Lower leg skin (tissue), 4 donors: ENCODE results near the gene SHISAL1. TPM values are rescaled to one million over a fixed set of nuclear protein-coding genes. Genes with fewer than 3 reads are reported as not detected.

Source experiments
- DNase-seq, 2 donors: peaks; one replicate each; pipeline ENCODE4 v3.0.0-alpha.2; 2019; ENCODE audit warnings: low spot score in 2 of 2
- H3K4me3 ChIP-seq: fragments of 200-600 bp; sonication (generic); 2 replicates; pipeline ENCODE4 v1.5.1; 2017; ENCODE audit warnings: mild to moderate bottlenecking, low read depth; ENCODE audit not compliant: poor library complexity, severe bottlenecking
- POLR2A ChIP-seq, 2 donors: fragments of 450-650 bp; IDR thresholded peaks; one replicate each; pipeline ENCODE4 v1.6.1; 2016 to 2017; ENCODE audit warnings: antibody characterized with exemption in 2 of 2, mild to moderate bottlenecking in 1 of 2, moderate library complexity in 1 of 2
- WGBS, 2 donors: methylation state at CpG; one replicate each; pipeline ENCODE4 v1.1.5; 2018; 5-methylcytosine and 5-hydroxymethylcytosine counted together
- intact Hi-C: fragments of 100-400 bp; cut with DNase I; formaldehyde crosslinking; loops from one replicate; pipeline ENCODE4 v1.15.0; 2023; ENCODE audit warnings: low total_unique reads
- total RNA-seq, 4 donors: library from RNA; depleted of rRNA; stranded (reverse); fragments of >200 nt; gene quantifications; one replicate each; pipeline ENCODE4 v1.1.0, GENCODE V29; 2016
- TF ChIP-seq, protein P1 (sequence below), 3 donors: fragments of 450-650 bp; IDR thresholded peaks; one replicate each; pipeline ENCODE4 v1.5.1; 2016; ENCODE audit warnings: antibody characterized with exemption in 3 of 3, mild to moderate bottlenecking in 3 of 3, moderate library complexity in 2 of 3

The SHISAL1 gene
- total RNA-seq, 4 donors from 2014 or later: 0.08 to 0.42 (median 0.28) TPM

- no peak for DNase-seq
- TF ChIP-seq POLR2A (IDR thresholded peaks at IDR 0.05): no peak
- TF ChIP-seq, protein P1, sequence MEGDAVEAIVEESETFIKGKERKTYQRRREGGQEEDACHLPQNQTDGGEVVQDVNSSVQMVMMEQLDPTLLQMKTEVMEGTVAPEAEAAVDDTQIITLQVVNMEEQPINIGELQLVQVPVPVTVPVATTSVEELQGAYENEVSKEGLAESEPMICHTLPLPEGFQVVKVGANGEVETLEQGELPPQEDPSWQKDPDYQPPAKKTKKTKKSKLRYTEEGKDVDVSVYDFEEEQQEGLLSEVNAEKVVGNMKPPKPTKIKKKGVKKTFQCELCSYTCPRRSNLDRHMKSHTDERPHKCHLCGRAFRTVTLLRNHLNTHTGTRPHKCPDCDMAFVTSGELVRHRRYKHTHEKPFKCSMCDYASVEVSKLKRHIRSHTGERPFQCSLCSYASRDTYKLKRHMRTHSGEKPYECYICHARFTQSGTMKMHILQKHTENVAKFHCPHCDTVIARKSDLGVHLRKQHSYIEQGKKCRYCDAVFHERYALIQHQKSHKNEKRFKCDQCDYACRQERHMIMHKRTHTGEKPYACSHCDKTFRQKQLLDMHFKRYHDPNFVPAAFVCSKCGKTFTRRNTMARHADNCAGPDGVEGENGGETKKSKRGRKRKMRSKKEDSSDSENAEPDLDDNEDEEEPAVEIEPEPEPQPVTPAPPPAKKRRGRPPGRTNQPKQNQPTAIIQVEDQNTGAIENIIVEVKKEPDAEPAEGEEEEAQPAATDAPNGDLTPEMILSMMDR (IDR thresholded peaks at IDR 0.05): no peak
- intact Hi-C loops: no loop called here
- H3K4me3 ChIP-seq: no peak overlapping the region
- 83 to 85% methylated on average over 3 to 6 of the region's 6 CpGs for WGBS, 2 donors
Measured at GRCh38 chr22:44347549-44347948, 34.8 kb upstream of the SHISAL1 start.

DNA sequence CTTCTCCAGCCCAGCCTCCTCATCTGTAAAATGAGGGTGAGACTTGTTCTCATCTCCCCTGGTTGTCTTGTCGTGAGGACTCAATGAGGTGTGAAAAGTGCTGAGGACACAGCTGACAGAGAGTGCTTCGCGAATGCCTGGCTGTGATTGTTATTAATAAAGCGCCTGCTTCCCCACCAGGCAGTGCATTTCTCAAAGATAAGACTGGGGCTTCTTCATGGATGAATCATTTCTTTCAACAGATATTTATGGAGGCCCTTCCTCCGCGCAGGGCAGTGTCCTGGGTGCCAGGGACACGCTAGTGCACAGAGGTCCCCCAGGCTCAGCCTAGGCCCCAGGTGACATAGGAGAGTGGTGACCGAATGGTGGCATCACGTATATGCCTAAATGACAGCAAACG, 34.3 kb upstream of the SHISAL1 start:
- no peak for DNase-seq
- TF ChIP-seq, protein P1 (IDR thresholded peaks at IDR 0.05): no peak
- TF ChIP-seq POLR2A (IDR thresholded peaks at IDR 0.05): no peak
- 91 to 92% methylated on average over 10 of the region's 10 CpGs for WGBS, 2 donors
- intact Hi-C loops: no loop called here
- no peak overlapping the region for H3K4me3 ChIP-seq

DNA sequence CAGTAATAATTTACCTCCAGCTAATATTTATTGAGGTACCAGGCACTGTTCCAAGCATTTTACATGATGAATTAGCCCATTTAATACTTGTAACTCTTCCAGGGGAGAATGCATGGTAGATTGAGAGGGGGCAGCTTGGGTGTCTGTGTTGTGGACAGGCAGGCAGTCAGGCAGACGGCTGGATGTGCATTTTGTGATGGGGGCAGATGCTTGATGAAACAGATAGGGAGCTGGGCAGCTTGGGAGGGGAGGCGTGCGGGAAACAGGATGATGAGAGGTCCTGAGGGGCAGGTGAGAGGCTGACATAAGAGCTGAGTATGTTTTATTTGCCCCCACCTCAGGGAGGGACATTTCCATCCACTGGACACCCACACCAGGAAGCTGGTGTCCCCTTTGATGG, 33.1 kb upstream of the SHISAL1 start:
- intact Hi-C loops: no loop called here
- whole genome bisulfite sequencing, 2 donors: 82 to 88% methylated on average over 3 of the region's 3 CpGs

GRCh38 chr22:44344407-44344806, 31.7 kb upstream of the SHISAL1 start:
- intact Hi-C loops: no loop called here
- DNase-seq: no peak
- H3K4me3 ChIP-seq: no peak overlapping the region
- WGBS, 2 donors: 42 to 49% methylated on average over 11 of the region's 11 CpGs
- TF ChIP-seq POLR2A (IDR thresholded peaks at IDR 0.05): no peak
- TF ChIP-seq, protein P1 (IDR thresholded peaks at IDR 0.05): no peak

More for the DNA sequence above, 33.1 kb upstream of the SHISAL1 start:
- TF ChIP-seq, protein P1 (IDR thresholded peaks at IDR 0.05): no peak
- TF ChIP-seq POLR2A (IDR thresholded peaks at IDR 0.05): no peak
- H3K4me3 ChIP-seq: no peak overlapping the region
- no peak for DNase-seq

- no peak overlapping the region for H3K4me3 ChIP-seq
- intact Hi-C loops: no loop called here
- TF ChIP-seq, protein P1 (IDR thresholded peaks at IDR 0.05): no peak
- TF ChIP-seq POLR2A (IDR thresholded peaks at IDR 0.05): no peak
- no peak for DNase-seq
- 92 to 94% methylated on average over 5 of the region's 5 CpGs for WGBS, 2 donors
Measured at GRCh38 chr22:44342347-44342956, 29.7 kb upstream of the SHISAL1 start.
